ENCODE measurements around the gene PRKN.

DNA sequence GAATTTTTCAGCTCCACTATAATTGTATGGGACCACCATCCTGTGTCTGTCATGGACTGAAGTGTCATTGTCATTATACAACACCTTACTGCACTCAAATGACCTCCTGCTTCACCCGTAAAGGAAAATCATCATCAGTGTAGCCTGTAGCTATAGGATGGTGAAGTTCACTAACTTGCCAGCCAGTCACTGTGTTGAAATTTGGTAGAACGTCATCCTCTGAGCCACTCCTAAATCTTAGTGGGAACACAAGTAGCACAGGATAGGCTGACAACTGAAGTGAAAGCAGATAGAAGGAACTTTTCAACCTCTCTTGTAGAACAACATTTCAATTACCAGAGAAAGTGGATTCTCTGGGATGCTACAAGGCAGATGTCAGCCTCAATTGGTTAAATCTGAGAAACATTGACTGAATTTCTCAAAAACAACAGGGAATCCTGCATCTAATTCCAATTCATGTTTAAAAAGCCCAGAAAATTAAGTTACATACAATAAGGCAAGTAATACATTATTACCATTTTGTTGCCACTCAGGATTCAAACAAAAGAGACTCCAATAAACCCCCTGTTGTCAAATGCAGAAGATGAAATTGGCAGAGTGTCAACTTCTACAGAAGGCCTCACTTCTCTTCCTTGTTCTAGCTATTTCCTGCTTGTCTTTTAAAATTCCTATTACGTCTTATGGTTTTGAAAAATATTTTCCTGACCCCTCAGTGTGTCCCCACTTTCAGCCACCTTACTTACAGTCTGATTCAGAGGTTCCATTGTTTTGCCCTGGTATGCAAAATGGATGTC is 805.8 kb downstream of the PRKN start:
- TF ChIP-seq, protein P1, sequence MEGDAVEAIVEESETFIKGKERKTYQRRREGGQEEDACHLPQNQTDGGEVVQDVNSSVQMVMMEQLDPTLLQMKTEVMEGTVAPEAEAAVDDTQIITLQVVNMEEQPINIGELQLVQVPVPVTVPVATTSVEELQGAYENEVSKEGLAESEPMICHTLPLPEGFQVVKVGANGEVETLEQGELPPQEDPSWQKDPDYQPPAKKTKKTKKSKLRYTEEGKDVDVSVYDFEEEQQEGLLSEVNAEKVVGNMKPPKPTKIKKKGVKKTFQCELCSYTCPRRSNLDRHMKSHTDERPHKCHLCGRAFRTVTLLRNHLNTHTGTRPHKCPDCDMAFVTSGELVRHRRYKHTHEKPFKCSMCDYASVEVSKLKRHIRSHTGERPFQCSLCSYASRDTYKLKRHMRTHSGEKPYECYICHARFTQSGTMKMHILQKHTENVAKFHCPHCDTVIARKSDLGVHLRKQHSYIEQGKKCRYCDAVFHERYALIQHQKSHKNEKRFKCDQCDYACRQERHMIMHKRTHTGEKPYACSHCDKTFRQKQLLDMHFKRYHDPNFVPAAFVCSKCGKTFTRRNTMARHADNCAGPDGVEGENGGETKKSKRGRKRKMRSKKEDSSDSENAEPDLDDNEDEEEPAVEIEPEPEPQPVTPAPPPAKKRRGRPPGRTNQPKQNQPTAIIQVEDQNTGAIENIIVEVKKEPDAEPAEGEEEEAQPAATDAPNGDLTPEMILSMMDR (IDR thresholded peaks at IDR 0.05): no peak
- TF ChIP-seq EP300 (IDR thresholded peaks at IDR 0.05): no peak
